Mesothelial cell of epicardium (in vitro differentiated cells): ENCODE measurements around the gene FAM219B. TPM values are rescaled to one million over a fixed set of nuclear protein-coding genes. Genes with fewer than 3 reads are reported as not detected.

Source experiments
- DNase-seq, 2 experiments: peaks; one replicate each; pipeline ENCODE4 v3.0.0; 2021; ENCODE audit warnings: low spot score in 2 of 2; ENCODE audit not compliant: unreplicated experiment in 2 of 2
- H3K27ac Mint-ChIP-seq: 2 replicates; pipeline ENCODE4 v1.8.0; 2021; ENCODE audit warnings: mixed read lengths
- H3K27me3 Mint-ChIP-seq: 2 replicates; pipeline ENCODE4 v1.8.0; 2021; ENCODE audit warnings: low read depth, mixed read lengths
- H3K36me3 Mint-ChIP-seq: 2 replicates; pipeline ENCODE4 v1.8.0; 2021; ENCODE audit warnings: mixed read lengths
- H3K4me1 Mint-ChIP-seq: 2 replicates; pipeline ENCODE4 v1.8.0; 2021; ENCODE audit warnings: mixed read lengths
- H3K4me3 Mint-ChIP-seq: 2 replicates; pipeline ENCODE4 v1.8.0; 2021; ENCODE audit warnings: mild to moderate bottlenecking, moderate library complexity, mixed read lengths
- H3K9me3 Mint-ChIP-seq: 2 replicates; pipeline ENCODE4 v1.8.0; 2021; ENCODE audit warnings: mixed read lengths
- total RNA-seq: library from RNA; stranded (reverse); gene quantifications from 3 replicates; pipeline ENCODE4 v1.2.1, GENCODE V29; 2021
- TF ChIP-seq, protein P1 (sequence below): fragments of 200-600 bp; sonication (generic); IDR thresholded peaks from one replicate; pipeline ENCODE4 v1.5.0; 2021; ENCODE audit warnings: antibody characterized with exemption; ENCODE audit not compliant: unreplicated experiment

Gene FAM219B
- total RNA-seq, 1 donor from 2014 or later, result 74.1 TPM

- peaks cover 4% of the 10 kb centered on the region for H3K9me3 Mint-ChIP-seq
- no peaks in the 10 kb centered on the region for H3K27me3 Mint-ChIP-seq
- peaks cover 22% of the 10 kb centered on the region for H3K4me1 Mint-ChIP-seq
- no peak overlapping the region for H3K4me3 Mint-ChIP-seq
- H3K27ac Mint-ChIP-seq, result no peak overlapping the region
- DNase-seq, result no peak
- peaks cover 23% of the 10 kb centered on the region for H3K36me3 Mint-ChIP-seq
- TF ChIP-seq, protein P1, sequence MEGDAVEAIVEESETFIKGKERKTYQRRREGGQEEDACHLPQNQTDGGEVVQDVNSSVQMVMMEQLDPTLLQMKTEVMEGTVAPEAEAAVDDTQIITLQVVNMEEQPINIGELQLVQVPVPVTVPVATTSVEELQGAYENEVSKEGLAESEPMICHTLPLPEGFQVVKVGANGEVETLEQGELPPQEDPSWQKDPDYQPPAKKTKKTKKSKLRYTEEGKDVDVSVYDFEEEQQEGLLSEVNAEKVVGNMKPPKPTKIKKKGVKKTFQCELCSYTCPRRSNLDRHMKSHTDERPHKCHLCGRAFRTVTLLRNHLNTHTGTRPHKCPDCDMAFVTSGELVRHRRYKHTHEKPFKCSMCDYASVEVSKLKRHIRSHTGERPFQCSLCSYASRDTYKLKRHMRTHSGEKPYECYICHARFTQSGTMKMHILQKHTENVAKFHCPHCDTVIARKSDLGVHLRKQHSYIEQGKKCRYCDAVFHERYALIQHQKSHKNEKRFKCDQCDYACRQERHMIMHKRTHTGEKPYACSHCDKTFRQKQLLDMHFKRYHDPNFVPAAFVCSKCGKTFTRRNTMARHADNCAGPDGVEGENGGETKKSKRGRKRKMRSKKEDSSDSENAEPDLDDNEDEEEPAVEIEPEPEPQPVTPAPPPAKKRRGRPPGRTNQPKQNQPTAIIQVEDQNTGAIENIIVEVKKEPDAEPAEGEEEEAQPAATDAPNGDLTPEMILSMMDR, result no peak
Measured at GRCh38 chr15:74865316-74865715, 41.3 kb downstream of the FAM219B start.

- no peak overlapping the region for H3K4me3 Mint-ChIP-seq
Measured at GRCh38 chr15:74864296-74864695, 42.4 kb downstream of the FAM219B start.

GRCh38 chr15:74863239-74864056 lies 43.2 kb downstream of the FAM219B start:
- H3K27ac Mint-ChIP-seq, result no peak overlapping the region

More at GRCh38 chr15:74864296-74864695, 42.4 kb downstream of the FAM219B start:
- no peaks in the 10 kb centered on the region for H3K27me3 Mint-ChIP-seq
- peaks cover 23% of the 10 kb centered on the region for H3K36me3 Mint-ChIP-seq
- TF ChIP-seq, protein P1, result no peak
- peaks cover 4% of the 10 kb centered on the region for H3K9me3 Mint-ChIP-seq
- no peak for DNase-seq
- no peak overlapping the region for H3K27ac Mint-ChIP-seq
- peaks cover 11% of the 10 kb centered on the region for H3K4me1 Mint-ChIP-seq

GRCh38 chr15:74858369-74858740 lies 48.3 kb downstream of the FAM219B start:
- TF ChIP-seq, protein P1, result no peak
- H3K27ac Mint-ChIP-seq, result no peak overlapping the region
- peaks cover 3% of the 10 kb centered on the region for H3K4me1 Mint-ChIP-seq
- no peaks in the 10 kb centered on the region for H3K27me3 Mint-ChIP-seq
- H3K4me3 Mint-ChIP-seq, result no peak overlapping the region
- peaks cover 2% of the 10 kb centered on the region for H3K36me3 Mint-ChIP-seq
- no peaks in the 10 kb centered on the region for H3K9me3 Mint-ChIP-seq
- no peak for DNase-seq

More at GRCh38 chr15:74863239-74864056, 43.2 kb downstream of the FAM219B start:
- Mint-ChIP-seq H3K4me3 (no peak overlapping the region), H3K9me3 (peaks cover 4% of the 10 kb centered on the region), H3K36me3 (peaks cover 26% of the 10 kb centered on the region), H3K4me1 (peaks cover 10% of the 10 kb centered on the region), H3K27me3 (no peaks in the 10 kb centered on the region)
- DNase-seq, result no peak
- TF ChIP-seq, protein P1, result no peak

DNA sequence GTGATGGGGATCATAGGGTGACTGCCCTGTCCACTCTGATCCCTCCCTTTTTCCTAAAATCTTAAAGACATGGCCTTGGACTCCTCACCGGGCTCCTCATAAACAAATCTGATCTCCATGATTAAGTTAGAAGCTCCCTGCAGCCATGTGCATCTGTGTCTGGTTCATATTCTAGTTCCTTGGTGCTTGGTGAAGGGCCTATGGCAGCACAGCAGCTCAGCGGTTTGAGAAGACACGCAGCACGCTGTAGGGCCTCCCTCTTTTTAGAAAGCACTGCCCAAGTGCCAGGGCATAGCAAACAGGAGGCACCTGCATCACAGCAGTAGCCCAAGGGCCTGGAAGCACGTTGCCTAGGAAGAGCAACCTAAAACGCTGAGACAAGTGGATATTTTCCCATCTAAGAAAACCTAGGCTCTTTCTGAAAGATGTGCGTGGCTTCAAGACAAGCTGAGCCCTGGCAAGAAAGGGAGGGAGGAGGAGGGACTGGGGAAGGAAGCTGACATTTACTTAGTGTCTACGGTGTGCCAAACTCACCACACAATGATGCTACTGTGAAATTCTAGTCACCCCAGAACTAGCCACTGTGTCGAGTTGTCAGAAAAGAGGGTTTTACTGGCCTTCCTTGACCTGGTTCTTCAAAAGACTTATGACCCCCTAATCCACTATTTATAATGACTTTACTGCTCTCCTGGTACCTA lies 48.8 kb downstream of the FAM219B start:
- peaks cover 2% of the 10 kb centered on the region for H3K36me3 Mint-ChIP-seq
- DNase-seq, result no peak
- TF ChIP-seq, protein P1, result no peak
- H3K4me3 Mint-ChIP-seq, result no peak overlapping the region
- H3K9me3 Mint-ChIP-seq, result no peaks in the 10 kb centered on the region
- peaks cover 3% of the 10 kb centered on the region for H3K4me1 Mint-ChIP-seq
- no peak overlapping the region for H3K27ac Mint-ChIP-seq
- no peaks in the 10 kb centered on the region for H3K27me3 Mint-ChIP-seq
